ENCODE measurements around the gene HES2.
"Not testable (repeated sequence)": the region's sequence is repeated elsewhere in the genome, so short reads cannot be mapped to it uniquely, and the experiment has no call there.

Gene HES2

DNA sequence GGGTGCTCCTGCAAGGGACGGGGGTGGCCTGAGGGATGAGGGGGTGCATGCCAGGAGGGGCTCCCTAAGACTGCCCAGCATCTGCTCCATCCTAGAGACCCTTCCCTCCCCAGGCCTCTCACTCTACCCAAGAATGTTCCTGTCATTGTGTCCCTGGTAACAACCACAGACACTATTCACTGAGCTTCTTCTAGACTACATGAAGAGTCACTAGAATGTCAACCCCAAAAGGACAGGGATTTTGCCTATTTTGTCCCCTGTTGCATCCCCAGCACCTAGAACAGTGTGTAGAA lies 43.3 kb upstream of the HES2 start:
- Histone ChIP-seq H3K27me3 (peaks cover 57% of the 10 kb centered on the region), H3K9me3 (no peaks in the 10 kb centered on the region), H4K20me1 (no peaks in the 10 kb centered on the region; the same call in 1 of the 2 replicates), H3K27ac (no peak overlapping the region), H3K9ac (no peak overlapping the region), H3K4me3 (no peak overlapping the region), H3K4me1 (peaks cover 38% of the 10 kb centered on the region), H3K36me3 (peaks cover 17% of the 10 kb centered on the region; the same call in 1 of the 2 replicates), H3K4me2 (no peak overlapping the region)
- no peak for TF ChIP-seq Cebpa-rat (IDR thresholded peaks at IDR 0.05)

DNA sequence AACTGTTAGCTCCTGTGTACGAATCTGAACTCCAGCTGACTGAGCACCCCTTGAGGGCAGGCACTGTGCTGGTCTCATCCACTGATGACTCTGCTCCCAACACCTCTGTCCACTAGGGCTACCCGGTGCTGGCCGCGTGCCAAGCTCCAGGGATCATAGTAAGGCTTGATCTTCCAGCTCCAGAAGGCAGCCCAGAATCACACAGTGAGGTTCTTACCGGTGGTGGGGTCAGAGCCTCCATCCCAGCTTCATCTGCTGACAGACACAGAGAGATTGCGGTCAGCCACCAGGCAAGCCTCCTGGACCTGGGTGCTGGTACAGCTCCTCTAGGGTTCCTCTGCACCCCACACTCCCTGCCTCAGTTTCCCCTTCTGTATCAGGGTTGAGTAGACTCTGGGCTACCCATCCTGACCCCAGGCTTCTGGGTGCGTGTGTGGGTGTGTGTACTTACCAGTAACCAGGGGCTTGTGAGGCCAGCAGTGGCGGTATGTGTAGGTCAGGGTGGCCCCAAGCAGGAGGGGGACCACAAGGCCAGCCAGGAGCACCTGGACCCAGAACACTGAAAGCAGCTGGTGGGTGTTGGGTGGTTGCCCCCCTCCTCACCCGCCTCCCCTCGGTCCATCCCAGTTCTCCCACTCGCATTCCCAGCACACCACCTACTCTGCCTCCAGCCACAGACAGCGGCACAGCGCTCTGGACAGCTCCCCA lies 42.8 kb upstream of the HES2 start:
- H3K36me3 ChIP-seq = peaks cover 17% of the 10 kb centered on the region; the same call in 1 of the 2 replicates

GRCh38 chr1:6461538-6462411 lies 42.1 kb upstream of the HES2 start:
- Histone ChIP-seq H3K4me1 (peaks cover 38% of the 10 kb centered on the region), H3K4me3 (no peak overlapping the region), H3K36me3 (peaks cover 17% of the 10 kb centered on the region; the same call in 1 of the 2 replicates), H3K9ac (no peak overlapping the region), H3K4me2 (0 out of 2 replicates have a peak overlapping the region, but pooled peaks have one; percentile 81), H3K9me3 (no peaks in the 10 kb centered on the region), H4K20me1 (no peaks in the 10 kb centered on the region; the same call in 1 of the 2 replicates), H3K27me3 (peaks cover 58% of the 10 kb centered on the region), H3K27ac (no peak overlapping the region)
- no peak for TF ChIP-seq Cebpa-rat (IDR thresholded peaks at IDR 0.05)

More for the DNA sequence above, 42.8 kb upstream of the HES2 start:
- TF ChIP-seq Cebpa-rat (IDR thresholded peaks at IDR 0.05) = no peak
- H4K20me1 ChIP-seq = no peaks in the 10 kb centered on the region; the same call in 1 of the 2 replicates
- no peak overlapping the region for H3K4me2 ChIP-seq
- no peak overlapping the region for H3K4me3 ChIP-seq
- H3K9ac ChIP-seq = no peak overlapping the region
- H3K27ac ChIP-seq = no peak overlapping the region
- H3K27me3 ChIP-seq = peaks cover 58% of the 10 kb centered on the region
- no peaks in the 10 kb centered on the region for H3K9me3 ChIP-seq
- H3K4me1 ChIP-seq = peaks cover 38% of the 10 kb centered on the region

DNA sequence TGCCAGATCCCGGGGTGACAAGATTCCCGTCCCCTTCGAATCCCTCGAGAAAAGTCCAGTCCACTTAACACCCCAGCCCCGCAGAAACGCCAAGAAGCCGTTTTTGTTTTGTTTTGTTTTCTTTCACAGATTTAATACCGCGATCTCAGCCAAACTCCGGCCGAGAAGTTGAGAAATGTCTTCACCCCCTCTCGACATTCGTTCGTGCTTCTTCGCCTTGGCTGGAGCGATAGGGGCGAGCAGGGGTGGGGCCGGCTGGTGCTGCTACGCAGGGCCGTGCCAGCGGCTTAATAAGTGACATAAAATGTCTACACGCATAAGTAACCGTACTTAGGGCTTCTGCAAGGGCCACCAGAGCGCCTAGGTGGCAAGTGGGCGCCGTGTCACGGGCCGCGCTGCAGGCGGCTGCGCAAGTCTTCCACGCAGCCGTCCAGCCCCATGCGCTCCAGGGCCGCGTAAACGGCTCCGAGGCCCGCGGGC lies 41.4 kb upstream of the HES2 start:
- no peak for TF ChIP-seq Cebpa-rat (IDR thresholded peaks at IDR 0.05)
- peak overlapping the region; percentile 60; the same call in 1 of the 2 replicates for H3K27ac ChIP-seq
- H4K20me1 ChIP-seq = no peaks in the 10 kb centered on the region; the same call in 1 of the 2 replicates
- H3K4me2 ChIP-seq = peak overlapping the region; percentile 81
- H3K27me3 ChIP-seq = peaks cover 58% of the 10 kb centered on the region
- H3K9ac ChIP-seq = peak overlapping the region; percentile 53; the same call in 1 of the 2 replicates
- no peak overlapping the region for H3K4me3 ChIP-seq
- H3K4me1 ChIP-seq = peaks cover 34% of the 10 kb centered on the region
- peaks cover 17% of the 10 kb centered on the region; the same call in 1 of the 2 replicates for H3K36me3 ChIP-seq
- no peaks in the 10 kb centered on the region for H3K9me3 ChIP-seq

- H3K4me2 ChIP-seq = peak overlapping the region; percentile 81
- peak overlapping the region; percentile 45 for H3K4me3 ChIP-seq
- TF ChIP-seq Cebpa-rat (IDR thresholded peaks at IDR 0.05) = no peak
- no peaks in the 10 kb centered on the region for H3K9me3 ChIP-seq
- peak overlapping the region; percentile 53; the same call in 1 of the 2 replicates for H3K9ac ChIP-seq
- peaks cover under 1% of the 10 kb centered on the region; the same call in 1 of the 2 replicates for H4K20me1 ChIP-seq
- H3K4me1 ChIP-seq = peaks cover 28% of the 10 kb centered on the region
- peak overlapping the region; percentile 60 for H3K27ac ChIP-seq
- peaks cover 58% of the 10 kb centered on the region for H3K27me3 ChIP-seq
- peaks cover 17% of the 10 kb centered on the region; the same call in 1 of the 2 replicates for H3K36me3 ChIP-seq
Measured at GRCh38 chr1:6460301-6461050, 40.8 kb upstream of the HES2 start.

DNA sequence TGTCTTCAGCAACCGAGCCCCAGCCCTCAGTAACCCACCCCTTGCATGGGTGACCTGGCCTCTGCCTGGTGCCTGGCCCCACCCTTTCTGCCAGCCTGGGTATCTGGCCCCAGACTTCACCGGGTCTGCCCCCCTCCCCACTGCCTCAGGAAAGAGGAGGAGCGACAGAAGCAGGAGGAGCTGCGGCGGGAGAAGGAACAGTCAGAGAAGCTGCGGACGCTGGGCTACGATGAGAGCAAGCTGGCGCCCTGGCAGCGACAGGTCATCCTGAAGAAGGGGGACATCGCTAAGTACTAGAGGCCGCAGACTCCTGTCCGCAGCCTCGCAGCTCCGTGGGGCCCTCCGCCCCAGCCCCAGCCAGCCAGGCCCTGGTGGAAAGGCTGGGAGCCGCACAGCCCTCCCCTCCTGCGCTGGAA lies 40.1 kb upstream of the HES2 start:
- H3K4me2 ChIP-seq = peak overlapping the region; percentile 81
- peaks cover 6% of the 10 kb centered on the region; the same call in 1 of the 2 replicates for H3K9me3 ChIP-seq
- H3K27me3 ChIP-seq = peaks cover 58% of the 10 kb centered on the region
- H3K36me3 ChIP-seq = peaks cover 17% of the 10 kb centered on the region; the same call in 1 of the 2 replicates
- peak overlapping the region; percentile 60 for H3K27ac ChIP-seq
- H3K4me1 ChIP-seq = peaks cover 22% of the 10 kb centered on the region
- H4K20me1 ChIP-seq = peaks cover 7% of the 10 kb centered on the region; the same call in 1 of the 2 replicates
- peak overlapping the region; percentile 45 for H3K4me3 ChIP-seq
- TF ChIP-seq Cebpa-rat (IDR thresholded peaks at IDR 0.05) = no peak
- peak overlapping the region; percentile 26; the same call in 1 of the 2 replicates for H3K9ac ChIP-seq

DNA sequence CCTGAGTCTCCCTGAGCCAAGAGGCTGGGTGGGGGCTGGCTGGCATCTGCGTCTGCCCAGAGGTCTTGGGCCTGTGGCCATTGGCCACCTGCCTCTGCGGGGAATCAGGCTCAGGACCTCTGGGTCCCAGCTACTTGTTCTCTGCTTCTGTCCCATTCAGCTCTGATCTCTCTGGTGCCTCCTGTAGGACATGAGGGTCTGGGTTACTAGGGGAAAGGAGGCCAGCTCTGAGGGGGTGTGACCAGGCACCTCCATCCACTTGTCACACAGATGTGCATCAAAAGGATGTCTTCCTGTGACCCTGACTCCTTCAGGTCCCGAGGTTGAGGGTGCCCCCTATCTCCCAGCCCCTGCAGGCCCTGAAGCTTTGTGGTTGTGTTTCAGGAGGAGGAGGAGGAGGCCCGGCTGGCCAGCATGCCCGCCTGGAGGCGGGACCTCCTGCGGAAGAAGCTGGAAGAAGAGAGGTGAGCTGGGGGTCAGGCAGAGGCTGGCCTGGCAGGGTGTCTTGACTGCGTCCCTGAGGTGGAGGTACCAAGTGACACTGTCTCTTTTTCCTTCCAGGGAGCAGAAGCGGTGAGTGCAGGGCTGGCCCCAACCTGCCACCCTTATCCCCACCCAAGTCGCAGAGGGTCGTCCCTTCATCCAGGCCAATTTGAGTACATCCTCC lies 37.2 kb upstream of the HES2 start:
- H3K36me3 ChIP-seq = peaks cover 5% of the 10 kb centered on the region; the same call in 1 of the 2 replicates
- no peak overlapping the region for H3K27ac ChIP-seq
- peaks cover 68% of the 10 kb centered on the region for H3K27me3 ChIP-seq
- peaks cover 20% of the 10 kb centered on the region for H3K4me1 ChIP-seq
- H4K20me1 ChIP-seq = peaks cover 16% of the 10 kb centered on the region; the same call in 1 of the 2 replicates
- H3K4me3 ChIP-seq = no peak overlapping the region
- no peak overlapping the region for H3K4me2 ChIP-seq
- no peak for TF ChIP-seq Cebpa-rat (IDR thresholded peaks at IDR 0.05)
- no peak overlapping the region for H3K9ac ChIP-seq
- peaks cover 11% of the 10 kb centered on the region; the same call in 1 of the 2 replicates for H3K9me3 ChIP-seq

DNA sequence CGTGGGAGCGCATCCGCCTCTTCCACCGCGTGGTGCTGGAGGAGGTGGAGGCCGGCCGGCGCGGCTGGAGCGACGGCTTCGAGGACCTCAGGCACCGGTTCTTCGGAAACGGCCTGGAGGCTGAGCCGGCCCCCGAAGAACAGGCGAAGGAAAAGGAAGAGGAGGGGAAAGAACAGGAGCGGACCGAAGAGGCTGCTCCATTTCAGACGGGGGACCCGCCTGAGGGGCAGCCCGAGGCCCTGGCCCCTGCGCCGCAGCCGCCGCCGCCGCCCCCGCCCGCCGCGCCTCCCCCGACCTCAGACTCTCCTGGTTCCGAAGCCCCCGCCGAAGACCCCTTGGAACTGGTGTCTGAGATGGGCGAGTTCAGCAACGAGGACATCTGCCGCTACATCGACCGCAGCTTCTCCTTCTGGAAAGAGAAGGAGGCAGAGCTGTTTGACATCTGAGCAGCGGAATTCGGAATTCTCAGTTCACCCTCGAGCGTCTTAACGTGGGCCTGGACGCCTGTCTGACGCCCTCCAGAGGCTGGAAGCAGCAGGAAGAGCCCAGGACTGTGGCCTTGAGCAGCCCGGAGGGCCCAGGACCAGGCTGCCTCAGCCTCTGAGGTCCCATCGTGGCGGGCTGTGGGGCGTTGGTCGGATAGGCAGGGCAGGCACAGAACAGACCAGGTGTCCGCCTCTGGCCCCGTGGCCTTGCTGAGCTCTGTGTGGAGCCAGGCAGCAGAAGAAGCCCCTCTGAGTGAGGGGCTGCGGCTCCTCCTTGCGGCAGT lies 36.2 kb upstream of the HES2 start:
- H3K4me3 ChIP-seq, H3K36me3 ChIP-seq, H3K9ac ChIP-seq, H3K4me2 ChIP-seq, H3K27ac ChIP-seq: not testable (repeated sequence)
- H3K4me1 ChIP-seq = peaks cover 16% of the 10 kb centered on the region
- peaks cover 11% of the 10 kb centered on the region; the same call in 1 of the 2 replicates for H3K9me3 ChIP-seq
- H4K20me1 ChIP-seq = peaks cover 20% of the 10 kb centered on the region; the same call in 1 of the 2 replicates
- peaks cover 74% of the 10 kb centered on the region for H3K27me3 ChIP-seq

Data from BLaER1 (cell line).